BE2C (cell line): Measurements from ENCODE around the gene HOXD1.

Source experiments
- DNase-seq: peaks from one replicate; pipeline ENCODE4 v3.0.0-alpha.2; 2020
- H3K27me3 ChIP-seq: fragments of 250-450 bp; sonication (Bioruptor Pico); 2 replicates; pipeline ENCODE4 v1.5.1; 2020; ENCODE audit warnings: mild to moderate bottlenecking
- H3K36me3 ChIP-seq: fragments of 250-450 bp; sonication (Bioruptor Pico); 2 replicates; pipeline ENCODE4 v1.5.1; 2020; ENCODE audit warnings: mild to moderate bottlenecking
- H3K4me1 ChIP-seq: fragments of 250-450 bp; sonication (Bioruptor Pico); 2 replicates; pipeline ENCODE4 v1.5.1; 2020
- H3K4me3 ChIP-seq: 2 replicates; pipeline ENCODE4 v1.5.1; 2011; ENCODE audit warnings: low read depth, low read length
- H3K9me3 ChIP-seq: fragments of 250-450 bp; sonication (Bioruptor Pico); 2 replicates; pipeline ENCODE4 v1.5.1; 2020
- CTCF ChIP-seq: IDR thresholded peaks from 2 replicates; pipeline ENCODE4 v1.5.1; 2012; ENCODE audit warnings: mild to moderate bottlenecking, low read depth, low read length

The HOXD1 gene

DNA sequence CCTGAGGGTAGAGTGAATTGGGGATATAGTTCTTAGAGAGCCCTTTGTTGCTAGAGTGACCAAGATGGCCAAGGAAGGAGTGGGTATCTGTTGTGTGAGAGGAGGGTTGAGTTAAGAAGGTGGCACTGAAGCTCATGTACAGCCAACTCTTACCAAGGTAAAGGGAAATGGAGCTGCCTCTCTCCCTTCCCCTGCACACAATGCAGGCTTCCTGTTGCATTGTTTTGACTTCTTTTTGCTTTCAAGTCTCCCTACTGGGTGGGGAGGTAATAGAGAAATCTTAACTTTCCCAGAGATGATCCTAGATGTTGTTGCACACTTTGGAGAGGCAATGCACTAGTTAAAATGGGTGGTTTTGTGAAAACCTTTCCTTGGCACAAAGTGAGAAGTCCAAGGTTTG is 23.8 kb downstream of the HOXD1 start:
- Histone ChIP-seq H3K27me3 (no peaks in the 10 kb centered on the region), H3K9me3 (no peaks in the 10 kb centered on the region), H3K36me3 (no peaks in the 10 kb centered on the region), H3K4me3 (no peak overlapping the region), H3K4me1 (no peaks in the 10 kb centered on the region)
- DNase-seq, result no peak
- TF ChIP-seq CTCF, result no peak

DNA sequence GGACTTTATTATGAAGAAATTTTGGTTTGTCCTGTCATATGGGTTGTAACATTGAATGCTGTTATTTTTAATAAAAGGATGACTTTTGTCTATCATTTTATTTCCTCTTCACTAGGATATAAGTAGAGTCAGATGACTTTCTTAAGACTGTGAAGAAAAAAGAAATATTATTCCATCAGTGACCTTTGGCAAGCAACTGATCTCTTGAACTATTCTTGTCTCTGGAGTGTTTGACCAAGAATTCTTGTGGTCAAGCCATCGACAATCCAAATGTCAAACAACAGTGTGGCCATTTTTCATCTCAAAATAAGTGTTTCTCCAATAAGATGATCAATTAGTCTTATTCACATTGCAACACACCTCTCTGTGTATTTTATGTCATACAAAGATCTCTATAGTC is 24.9 kb downstream of the HOXD1 start:
- H3K4me3 ChIP-seq, result no peak overlapping the region
- H3K36me3 ChIP-seq, result no peaks in the 10 kb centered on the region
- no peak for TF ChIP-seq CTCF
- no peaks in the 10 kb centered on the region for H3K9me3 ChIP-seq
- no peaks in the 10 kb centered on the region for H3K4me1 ChIP-seq
- no peaks in the 10 kb centered on the region for H3K27me3 ChIP-seq
- no peak for DNase-seq

GRCh38 chr2:176227874-176228273 is 39.4 kb downstream of the HOXD1 start:
- Histone ChIP-seq H3K9me3 (no peaks in the 10 kb centered on the region), H3K4me1 (no peaks in the 10 kb centered on the region), H3K36me3 (no peaks in the 10 kb centered on the region), H3K27me3 (no peaks in the 10 kb centered on the region), H3K4me3 (no peak overlapping the region)
- no peak for TF ChIP-seq CTCF
- no peak for DNase-seq

DNA sequence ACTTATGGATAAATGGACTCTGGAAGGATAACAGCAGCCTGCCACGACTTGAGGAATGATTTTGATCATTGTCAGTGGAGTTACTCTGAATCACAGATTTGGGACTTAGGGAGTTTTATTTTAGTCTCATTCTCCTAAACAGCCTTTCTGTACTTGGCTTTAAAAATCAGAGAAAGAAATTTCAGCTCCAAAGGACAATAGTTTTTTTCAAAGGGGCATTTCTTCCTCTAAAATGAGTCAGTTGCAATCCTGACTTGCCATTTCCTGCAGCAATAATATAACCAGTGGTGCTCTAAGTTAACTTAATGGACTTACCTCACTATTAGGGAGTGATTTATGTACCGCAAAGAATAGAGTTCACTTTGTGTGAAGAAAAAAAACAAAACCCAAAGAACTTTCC is 45.7 kb downstream of the HOXD1 start:
- Histone ChIP-seq H3K4me1 (no peaks in the 10 kb centered on the region), H3K4me3 (no peak overlapping the region), H3K27me3 (no peaks in the 10 kb centered on the region), H3K36me3 (no peaks in the 10 kb centered on the region), H3K9me3 (no peaks in the 10 kb centered on the region)
- no peak for TF ChIP-seq CTCF
- DNase-seq, result no peak

- Histone ChIP-seq H3K4me1 (no peaks in the 10 kb centered on the region), H3K4me3 (no peak overlapping the region), H3K36me3 (no peaks in the 10 kb centered on the region), H3K27me3 (no peaks in the 10 kb centered on the region), H3K9me3 (no peaks in the 10 kb centered on the region)
- no peak for DNase-seq
- no peak for TF ChIP-seq CTCF
Observed at GRCh38 chr2:176234940-176235339, 46.5 kb downstream of the HOXD1 start.

- no peak for DNase-seq
- Histone ChIP-seq H3K36me3 (no peaks in the 10 kb centered on the region), H3K9me3 (no peaks in the 10 kb centered on the region), H3K27me3 (no peaks in the 10 kb centered on the region), H3K4me3 (no peak overlapping the region), H3K4me1 (no peaks in the 10 kb centered on the region)
- TF ChIP-seq CTCF, result no peak
Observed at GRCh38 chr2:176237456-176237855, 49.0 kb downstream of the HOXD1 start.
